Neural cell (in vitro differentiated cells): Measurements from ENCODE around the gene LGI4. TPM values are rescaled to one million over a fixed set of nuclear protein-coding genes. Genes with fewer than 3 reads are reported as not detected.

ENCODE experiments used
- H2AFZ ChIP-seq: fragments of 200-600, 300-800 bp; sonication (generic), shearing (Covaris generic); 2 replicates; pipeline ENCODE4 v1.6.0; 2014; ENCODE audit warnings: low read depth, mild to moderate bottlenecking, antibody characterized with exemption, low read length, moderate library complexity
- H3F3A ChIP-seq: fragments of 200-600 bp; shearing (Covaris generic); 2 replicates; pipeline ENCODE4 v1.6.1; 2016; ENCODE audit warnings: mild to moderate bottlenecking, moderate library complexity, mixed read lengths, antibody characterized with exemption, low read length; ENCODE audit not compliant: insufficient read depth, poor library complexity, severe bottlenecking
- H3K27ac ChIP-seq: fragments of 200-600, 300-800 bp; sonication (generic), shearing (Covaris generic); 2 replicates; pipeline ENCODE4 v1.5.1; 2014; ENCODE audit warnings: mild to moderate bottlenecking, low read length, moderate library complexity
- H3K27me3 ChIP-seq: fragments of 300-800, 200-600 bp; sonication (generic), shearing (Covaris generic); 2 replicates; pipeline ENCODE4 v1.6.0; 2014; ENCODE audit warnings: mild to moderate bottlenecking, low read depth, low read length, moderate library complexity; ENCODE audit not compliant: insufficient read depth
- H3K36me3 ChIP-seq: fragments of 300-800, 200-600 bp; sonication (generic), shearing (Covaris generic); 2 replicates; pipeline ENCODE4 v1.5.1; 2014; ENCODE audit warnings: mild to moderate bottlenecking, antibody characterized with exemption, low read length, moderate library complexity; ENCODE audit not compliant: insufficient read depth
- H3K4me2 ChIP-seq: fragments of 300-800, 200-600 bp; sonication (generic), shearing (Covaris generic); 2 replicates; pipeline ENCODE4 v1.6.0; 2014; ENCODE audit warnings: mild to moderate bottlenecking, low read length
- H3K4me3 ChIP-seq: fragments of 300-800, 200-600 bp; sonication (generic), shearing (Covaris generic); 2 replicates; pipeline ENCODE4 v1.5.1; 2014; ENCODE audit warnings: mild to moderate bottlenecking, low read length, moderate library complexity
- H3K79me2 ChIP-seq: fragments of 200-600 bp; shearing (Covaris generic); replicated peaks from 2 replicates; pipeline ENCODE4 v1.6.0; 2014; ENCODE audit warnings: mild to moderate bottlenecking, low read length, moderate library complexity; ENCODE audit not compliant: insufficient read depth
- H3K9ac ChIP-seq: fragments of 300-800, 200-600 bp; sonication (generic), shearing (Covaris generic); 2 replicates; pipeline ENCODE4 v1.6.1; 2016; ENCODE audit warnings: mild to moderate bottlenecking, low read length, mixed read lengths
- H3K9me2 ChIP-seq: fragments of 200-600 bp; shearing (Covaris generic); 2 replicates; pipeline ENCODE4 v1.6.1; 2016; ENCODE audit warnings: mild to moderate bottlenecking, low read length, mixed read lengths; ENCODE audit not compliant: insufficient read depth
- H3K9me3 ChIP-seq: fragments of 200-600, 300-800 bp; sonication (generic), shearing (Covaris generic); 2 replicates; pipeline ENCODE4 v1.6.1; 2016; ENCODE audit warnings: mild to moderate bottlenecking, mixed run types, low read length, moderate library complexity, mixed read lengths
- H4K20me1 ChIP-seq: fragments of 200-600 bp; shearing (Covaris generic); 2 replicates; pipeline ENCODE4 v1.6.1; 2016; ENCODE audit warnings: mild to moderate bottlenecking, mixed run types; ENCODE audit not compliant: insufficient read depth
- EP300 ChIP-seq: fragments of 450-650 bp; conservative IDR thresholded peaks from 2 replicates; pipeline ENCODE4 v1.6.1; 2014; ENCODE audit warnings: antibody characterized with exemption, mild to moderate bottlenecking, moderate library complexity; ENCODE audit not compliant: poor library complexity, severe bottlenecking
- EZH2 ChIP-seq: fragments of 200-600, 300-800 bp; shearing (Covaris generic), sonication (generic); IDR thresholded peaks from 2 replicates; pipeline ENCODE4 v1.6.1; 2014; ENCODE audit warnings: antibody characterized with exemption, low read length, borderline replicate concordance, mild to moderate bottlenecking; ENCODE audit not compliant: insufficient read depth, poor library complexity, severe bottlenecking
- MXI1 ChIP-seq: fragments of 450-650 bp; conservative IDR thresholded peaks from 2 replicates; pipeline ENCODE4 v1.6.1; 2014; ENCODE audit warnings: antibody characterized with exemption, mild to moderate bottlenecking; ENCODE audit not compliant: poor library complexity, severe bottlenecking
- POLR2AphosphoS5 ChIP-seq: IDR thresholded peaks from 2 replicates; pipeline ENCODE4 v1.6.1; 2012
- RAD21 ChIP-seq: fragments of 450-650 bp; conservative IDR thresholded peaks from 2 replicates; pipeline ENCODE4 v1.6.1; 2014; ENCODE audit warnings: antibody characterized with exemption, mild to moderate bottlenecking, moderate library complexity
- SMC3 ChIP-seq: fragments of 450-650 bp; conservative IDR thresholded peaks from 2 replicates; pipeline ENCODE4 v1.6.1; 2014; ENCODE audit warnings: antibody characterized with exemption, mild to moderate bottlenecking, moderate library complexity; ENCODE audit not compliant: poor library complexity
- TAF1 ChIP-seq: IDR thresholded peaks from 2 replicates; pipeline ENCODE4 v1.6.1; 2012; ENCODE audit warnings: low read depth
- polyA plus RNA-seq: library from polyadenylated mRNA; depleted of rRNA; stranded (reverse); fragments of >200 nt; gene quantifications from 2 replicates; pipeline ENCODE4 v1.2.3, GENCODE V29; 2014
- TF ChIP-seq, protein P1 (sequence below): fragments of 450-650 bp; IDR thresholded peaks from 2 replicates; pipeline ENCODE4 v1.5.1; 2014; ENCODE audit warnings: antibody characterized with exemption, mild to moderate bottlenecking, moderate library complexity; ENCODE audit not compliant: poor library complexity, severe bottlenecking
- TF ChIP-seq, protein P2 (sequence below): IDR thresholded peaks from 2 replicates; pipeline ENCODE4 v1.6.1; 2012; ENCODE audit warnings: borderline replicate concordance

The LGI4 gene
- polyA plus RNA-seq, 1 donor from 2014 or later: 0.63 TPM

DNA sequence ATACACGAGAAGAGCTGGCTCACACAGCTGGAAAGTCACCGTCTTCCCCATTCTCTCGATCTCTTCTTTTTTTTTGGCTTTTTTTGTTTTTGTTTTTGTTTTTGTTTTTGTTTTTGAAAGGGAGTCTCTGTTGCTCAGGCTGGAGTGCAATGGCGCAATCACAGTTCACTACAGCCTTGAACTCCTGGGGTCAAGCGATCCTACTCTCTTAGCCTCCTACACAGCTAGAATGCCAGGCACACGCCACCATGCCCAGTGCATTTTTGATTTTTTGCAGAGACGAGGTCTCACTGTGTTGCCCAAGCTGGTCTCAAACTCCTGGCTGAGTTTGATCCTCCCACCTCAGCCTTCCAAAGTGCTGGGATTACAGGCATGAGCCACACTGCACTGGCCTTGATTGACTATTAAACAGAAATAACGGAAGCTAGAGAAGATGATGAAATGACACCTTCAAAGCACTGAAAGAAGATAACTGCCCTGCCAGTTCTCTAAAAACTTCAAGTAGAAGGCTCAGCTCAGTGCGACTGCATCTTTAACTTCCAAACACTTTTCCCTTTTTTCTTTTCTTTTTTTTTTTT lies 15.2 kb downstream of the LGI4 start:
- TF ChIP-seq TAF1: no peak
- no peak for TF ChIP-seq MXI1
- TF ChIP-seq POLR2AphosphoS5: no peak
- TF ChIP-seq, protein P1, sequence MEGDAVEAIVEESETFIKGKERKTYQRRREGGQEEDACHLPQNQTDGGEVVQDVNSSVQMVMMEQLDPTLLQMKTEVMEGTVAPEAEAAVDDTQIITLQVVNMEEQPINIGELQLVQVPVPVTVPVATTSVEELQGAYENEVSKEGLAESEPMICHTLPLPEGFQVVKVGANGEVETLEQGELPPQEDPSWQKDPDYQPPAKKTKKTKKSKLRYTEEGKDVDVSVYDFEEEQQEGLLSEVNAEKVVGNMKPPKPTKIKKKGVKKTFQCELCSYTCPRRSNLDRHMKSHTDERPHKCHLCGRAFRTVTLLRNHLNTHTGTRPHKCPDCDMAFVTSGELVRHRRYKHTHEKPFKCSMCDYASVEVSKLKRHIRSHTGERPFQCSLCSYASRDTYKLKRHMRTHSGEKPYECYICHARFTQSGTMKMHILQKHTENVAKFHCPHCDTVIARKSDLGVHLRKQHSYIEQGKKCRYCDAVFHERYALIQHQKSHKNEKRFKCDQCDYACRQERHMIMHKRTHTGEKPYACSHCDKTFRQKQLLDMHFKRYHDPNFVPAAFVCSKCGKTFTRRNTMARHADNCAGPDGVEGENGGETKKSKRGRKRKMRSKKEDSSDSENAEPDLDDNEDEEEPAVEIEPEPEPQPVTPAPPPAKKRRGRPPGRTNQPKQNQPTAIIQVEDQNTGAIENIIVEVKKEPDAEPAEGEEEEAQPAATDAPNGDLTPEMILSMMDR: no peak
- no peak for TF ChIP-seq RAD21
- no peak for TF ChIP-seq EP300
- no peak for TF ChIP-seq EZH2
- TF ChIP-seq, protein P2, sequence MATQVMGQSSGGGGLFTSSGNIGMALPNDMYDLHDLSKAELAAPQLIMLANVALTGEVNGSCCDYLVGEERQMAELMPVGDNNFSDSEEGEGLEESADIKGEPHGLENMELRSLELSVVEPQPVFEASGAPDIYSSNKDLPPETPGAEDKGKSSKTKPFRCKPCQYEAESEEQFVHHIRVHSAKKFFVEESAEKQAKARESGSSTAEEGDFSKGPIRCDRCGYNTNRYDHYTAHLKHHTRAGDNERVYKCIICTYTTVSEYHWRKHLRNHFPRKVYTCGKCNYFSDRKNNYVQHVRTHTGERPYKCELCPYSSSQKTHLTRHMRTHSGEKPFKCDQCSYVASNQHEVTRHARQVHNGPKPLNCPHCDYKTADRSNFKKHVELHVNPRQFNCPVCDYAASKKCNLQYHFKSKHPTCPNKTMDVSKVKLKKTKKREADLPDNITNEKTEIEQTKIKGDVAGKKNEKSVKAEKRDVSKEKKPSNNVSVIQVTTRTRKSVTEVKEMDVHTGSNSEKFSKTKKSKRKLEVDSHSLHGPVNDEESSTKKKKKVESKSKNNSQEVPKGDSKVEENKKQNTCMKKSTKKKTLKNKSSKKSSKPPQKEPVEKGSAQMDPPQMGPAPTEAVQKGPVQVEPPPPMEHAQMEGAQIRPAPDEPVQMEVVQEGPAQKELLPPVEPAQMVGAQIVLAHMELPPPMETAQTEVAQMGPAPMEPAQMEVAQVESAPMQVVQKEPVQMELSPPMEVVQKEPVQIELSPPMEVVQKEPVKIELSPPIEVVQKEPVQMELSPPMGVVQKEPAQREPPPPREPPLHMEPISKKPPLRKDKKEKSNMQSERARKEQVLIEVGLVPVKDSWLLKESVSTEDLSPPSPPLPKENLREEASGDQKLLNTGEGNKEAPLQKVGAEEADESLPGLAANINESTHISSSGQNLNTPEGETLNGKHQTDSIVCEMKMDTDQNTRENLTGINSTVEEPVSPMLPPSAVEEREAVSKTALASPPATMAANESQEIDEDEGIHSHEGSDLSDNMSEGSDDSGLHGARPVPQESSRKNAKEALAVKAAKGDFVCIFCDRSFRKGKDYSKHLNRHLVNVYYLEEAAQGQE: no peak
- no peak for TF ChIP-seq SMC3
- Histone ChIP-seq H3K27ac (no peak overlapping the region), H3K4me3 (no peak overlapping the region)

GRCh38 chr19:35119091-35119490 lies 15.8 kb downstream of the LGI4 start:
- Histone ChIP-seq H3K9ac (no peak overlapping the region), H3K27me3 (no peaks in the 10 kb centered on the region), H4K20me1 (no peaks in the 10 kb centered on the region), H3K4me2 (no peak overlapping the region), H3K9me3 (no peaks in the 10 kb centered on the region), H2AFZ (no peak overlapping the region), H3K4me3 (no peak overlapping the region), H3K36me3 (no peaks in the 10 kb centered on the region), H3K9me2 (no peaks in the 10 kb centered on the region), H3K27ac (no peak overlapping the region), H3K79me2 (no peaks in the 10 kb centered on the region), H3F3A (no peaks in the 10 kb centered on the region)
- no peak for TF ChIP-seq RAD21
- TF ChIP-seq, protein P2: no peak
- no peak for TF ChIP-seq POLR2AphosphoS5

More for the DNA sequence above, 15.2 kb downstream of the LGI4 start:
- Histone ChIP-seq H3K36me3 (no peaks in the 10 kb centered on the region), H3F3A (no peaks in the 10 kb centered on the region), H3K9me2 (no peaks in the 10 kb centered on the region), H2AFZ (no peak overlapping the region), H3K27me3 (no peaks in the 10 kb centered on the region), H4K20me1 (no peaks in the 10 kb centered on the region), H3K4me2 (no peak overlapping the region), H3K9ac (no peak overlapping the region), H3K79me2 (no peaks in the 10 kb centered on the region), H3K9me3 (no peaks in the 10 kb centered on the region)
